Umbilical cord (tissue), 1 donor: Measurements from ENCODE around the gene EIF3B. TPM values are rescaled to one million over a fixed set of nuclear protein-coding genes. Genes with fewer than 3 reads are reported as not detected.

Experiments
- total RNA-seq: library from RNA; depleted of rRNA; stranded (reverse); fragments of >200 nt; gene quantifications from one replicate; pipeline ENCODE4 v1.2.3, GENCODE V29; 2014; ENCODE audit warnings: low replicate concordance; ENCODE audit not compliant: insufficient read depth

The EIF3B gene
- total RNA-seq, 1 donor from 2014 or later, result 102 TPM

Other genes with a start within 250 kb of the EIF3B start
- 23.8 TPM for gene MAD1L1, start 121.9 kb upstream of the EIF3B start, total RNA-seq
- 9.1 TPM for gene MRM2, start 112.6 kb upstream of the EIF3B start, total RNA-seq
- 2.2 TPM for gene NUDT1, start 112.6 kb upstream of the EIF3B start, total RNA-seq
- gene SNX8, start 40.4 kb upstream of the EIF3B start, total RNA-seq, result 5.1 TPM
- 3.9 TPM for gene CHST12, start 48.8 kb downstream of the EIF3B start, total RNA-seq
- not detected for gene GRIFIN, start 121.6 kb downstream of the EIF3B start, total RNA-seq
- 11.1 TPM for gene LFNG, start 164.9 kb downstream of the EIF3B start, total RNA-seq
- gene BRAT1, start 200.7 kb downstream of the EIF3B start, total RNA-seq, result 12.5 TPM
- gene IQCE, start 204.2 kb downstream of the EIF3B start, total RNA-seq, result 5.1 TPM